ENCODE measurements around the gene P3H4. TPM values are rescaled to one million over a fixed set of nuclear protein-coding genes. Genes with fewer than 3 reads are reported as not detected.

P3H4 gene
- total and polyA plus RNA-seq, 2 donors (not counting 3 experiments of a cell fraction or from before 2014, with no cell fraction given), result 39.2 to 58.3 TPM

- peaks cover 2 to 4% of the 10 kb centered on the region in 2 experiments for H3K36me3 ChIP-seq (ENCODE audit: control insufficient read depth in 2 of 2, extremely low read depth in 1 of 2, insufficient read depth in 2 of 2, low read length in 2 of 2)
- no peaks in the 10 kb centered on the region for H3K27me3 ChIP-seq (ENCODE audit: control insufficient read depth in 2 of 2, insufficient read depth in 2 of 2, low read length in 2 of 2)
- no TSS peak for BruUV-seq (replicated peaks)
- no peaks in the 10 kb centered on the region for H3K9me3 ChIP-seq (replicated peaks; ENCODE audit: control insufficient read depth, insufficient read depth, low read length)
- peaks cover 4% of the 10 kb centered on the region for H3K79me2 ChIP-seq (ENCODE audit: control insufficient read depth, insufficient read depth, low read length)
- POLR2A ChIA-PET, result no interaction called here
- FAIRE-seq (peak; percentile 8), DNase-seq (ENCODE audit: low read depth, low spot score) (no peak)
- TF ChIP-seq POLR2AphosphoS5 (IDR thresholded peaks at IDR 0.05; ENCODE audit: insufficient read depth, low read depth, low read length) (no peak), CTCF (IDR thresholded peaks at IDR 0.05; ENCODE audit: extremely low read depth in 1 of 2, insufficient read depth in 1 of 2, low read depth in 1 of 2, low read length in 2 of 2) (no peak), JUN (IDR thresholded peaks at IDR 0.05; ENCODE audit: borderline replicate concordance, insufficient read depth, insufficient read length, low read depth) (no peak), MYC (IDR thresholded peaks at IDR 0.05; ENCODE audit: low read depth, low read length) (no peak), GATA2 (IDR thresholded peaks at IDR 0.05; ENCODE audit: insufficient read depth, insufficient read length, low read depth, low read length) (no peak), EZH2 (IDR thresholded peaks at IDR 0.05; ENCODE audit: borderline replicate concordance, low read depth, low read length, severe bottlenecking) (no peak), FOS (IDR thresholded peaks at IDR 0.05; ENCODE audit: borderline replicate concordance, insufficient read depth, low read length) (no peak), MAX (IDR thresholded peaks at IDR 0.05; ENCODE audit: insufficient read depth, insufficient read length) (no peak), POLR2A (IDR thresholded peaks at IDR 0.05; ENCODE audit: low read depth, low read length) (no peak)
- H4K20me1 ChIP-seq (replicated peaks; ENCODE audit: control insufficient read depth, extremely low read depth, insufficient read depth, low read length), result no peaks in the 10 kb centered on the region
- CTCF ChIA-PET, result interaction anchor here (1.2 to 2.5 kb wide), 3 partner anchors 11 to 15 kb away, joined by 3 to 8 read pairs (median 7); partner anchors contain the start of genes KLHL10 and KLHL11
- no peak overlapping the region for H3K27ac ChIP-seq (ENCODE audit: insufficient read depth, low read depth, low read length)
- H3K4me1 ChIP-seq (ENCODE audit: control insufficient read depth, extremely low read depth, insufficient read depth, low read length), result no peaks in the 10 kb centered on the region
- dilution Hi-C loops (cut with MboI; ENCODE audit: extremely low pct_ligation_motif_present, low sequenced_read_pairs) (no loop called here), intact Hi-C loops (cut with micrococcal nuclease) (no loop called here)
- no peak overlapping the region for H2AFZ ChIP-seq (ENCODE audit: low read depth, low read length)
- no peak overlapping the region for H3K4me2 ChIP-seq (ENCODE audit: insufficient read depth, low read length)
- no peaks in the 10 kb centered on the region for H3K9me1 ChIP-seq (replicated peaks; ENCODE audit: control insufficient read depth, extremely low read depth, insufficient read depth, low read length)
- H3K9ac ChIP-seq (replicated peaks; ENCODE audit: extremely low read depth, insufficient read depth, low read length), result no peak overlapping the region
- no peak overlapping the region for H3K4me3 ChIP-seq (replicated peaks in 1 of 3; ENCODE audit: insufficient read depth in 1 of 3, low read depth in 1 of 3, low read length in 3 of 3)
Observed at GRCh38 chr17:41849251-41849990, 37.7 kb upstream of the P3H4 start.

Measured in endothelial cell of umbilical vein (primary cell).